ENCODE data around the gene TRIP4. TPM values are rescaled to one million over a fixed set of nuclear protein-coding genes. Genes with fewer than 3 reads are reported as not detected.
A peak's percentile ranks its signal among the peaks of the same experiment; 100 is the strongest.
"Not testable (repeated sequence)": the region's sequence is repeated elsewhere in the genome, so short reads cannot be mapped to it uniquely, and the experiment has no call there.

Gene TRIP4
- total and polyA plus RNA-seq, 2 donors (not counting 1 experiment from before 2014, with no cell fraction given), result 13.9 to 30.2 TPM

GRCh38 chr15:64343222-64343621, 44.4 kb upstream of the TRIP4 start:
- H3K4me1 ChIP-seq (ENCODE audit: control insufficient read depth, extremely low read depth, insufficient read depth, low read length), result peaks cover 13% of the 10 kb centered on the region
- H3K79me2 ChIP-seq (ENCODE audit: control insufficient read depth, insufficient read depth, low read length), result peaks cover 42% of the 10 kb centered on the region
- H3K9me3 ChIP-seq (ENCODE audit: control insufficient read depth, insufficient read depth, low read depth, low read length), result no peaks in the 10 kb centered on the region
- DNase-seq (ENCODE audit: low read depth in 2 of 2), result peak in 1 of 2 donors; percentile 20
- no peak overlapping the region for H2AFZ ChIP-seq (ENCODE audit: low read length)
- H3K9ac ChIP-seq (ENCODE audit: insufficient read depth, low read length), result no peak overlapping the region
- no peak overlapping the region for H3K4me3 ChIP-seq (replicated peaks in 1 of 4; ENCODE audit: control extremely low read depth in 1 of 4, insufficient read depth in 1 of 4, low read depth in 3 of 4, low read length in 4 of 4)
- peak overlapping the region; percentile 44 for H3K27ac ChIP-seq (ENCODE audit: insufficient read depth, low read length)
- no peaks in the 10 kb centered on the region for H3K27me3 ChIP-seq (ENCODE audit: control insufficient read depth, insufficient read depth, low read length)
- H4K20me1 ChIP-seq (ENCODE audit: control insufficient read depth, extremely low read depth, insufficient read depth, low read length), result no peaks in the 10 kb centered on the region
- TF ChIP-seq EZH2 (IDR thresholded peaks at IDR 0.05; ENCODE audit: low read length, missing control alignments), result no peak
- TF ChIP-seq CTCF (conservative IDR thresholded peaks at IDR 0.05 in 1 of 2, IDR thresholded peaks at IDR 0.05 in 1 of 2; ENCODE audit: low read depth in 1 of 2, low read length in 2 of 2), result no peak
- H3K4me2 ChIP-seq (ENCODE audit: extremely low read depth, insufficient read depth, low read length), result peak overlapping the region; percentile 1
- H3K36me3 ChIP-seq (ENCODE audit: control insufficient read depth, insufficient read depth, low read length), result no peaks in the 10 kb centered on the region

- H2AFZ ChIP-seq (ENCODE audit: low read length), result no peak overlapping the region
- peak overlapping the region; percentile 1 for H3K4me2 ChIP-seq (ENCODE audit: extremely low read depth, insufficient read depth, low read length)
- H3K4me1 ChIP-seq (ENCODE audit: control insufficient read depth, extremely low read depth, insufficient read depth, low read length), result peaks cover 13% of the 10 kb centered on the region
- no peak for TF ChIP-seq EZH2 (IDR thresholded peaks at IDR 0.05; ENCODE audit: low read length, missing control alignments)
- no peak for TF ChIP-seq CTCF (conservative IDR thresholded peaks at IDR 0.05 in 1 of 2, IDR thresholded peaks at IDR 0.05 in 1 of 2; ENCODE audit: low read depth in 1 of 2, low read length in 2 of 2)
- H3K27me3 ChIP-seq (ENCODE audit: control insufficient read depth, insufficient read depth, low read length), result no peaks in the 10 kb centered on the region
- no peak overlapping the region for H3K4me3 ChIP-seq (replicated peaks in 1 of 4; ENCODE audit: control extremely low read depth in 1 of 4, insufficient read depth in 1 of 4, low read depth in 3 of 4, low read length in 4 of 4)
- H3K9ac ChIP-seq (ENCODE audit: insufficient read depth, low read length), result no peak overlapping the region
- peaks cover 41% of the 10 kb centered on the region for H3K79me2 ChIP-seq (ENCODE audit: control insufficient read depth, insufficient read depth, low read length)
- H3K27ac ChIP-seq (ENCODE audit: insufficient read depth, low read length), result no peak overlapping the region
- no peaks in the 10 kb centered on the region for H3K36me3 ChIP-seq (ENCODE audit: control insufficient read depth, insufficient read depth, low read length)
- H3K9me3 ChIP-seq (ENCODE audit: control insufficient read depth, insufficient read depth, low read depth, low read length), result no peaks in the 10 kb centered on the region
- DNase-seq (ENCODE audit: low read depth in 2 of 2), result peak; percentile 35 to 41
- H4K20me1 ChIP-seq (ENCODE audit: control insufficient read depth, extremely low read depth, insufficient read depth, low read length), result no peaks in the 10 kb centered on the region
Measured at GRCh38 chr15:64343841-64344240, 43.8 kb upstream of the TRIP4 start.

GRCh38 chr15:64344651-64345294, 42.9 kb upstream of the TRIP4 start:
- peaks cover 46% of the 10 kb centered on the region for H3K79me2 ChIP-seq (ENCODE audit: control insufficient read depth, insufficient read depth, low read length)
- TF ChIP-seq CTCF (conservative IDR thresholded peaks at IDR 0.05 in 1 of 2, IDR thresholded peaks at IDR 0.05 in 1 of 2; ENCODE audit: low read depth in 1 of 2, low read length in 2 of 2), result no peak
- H3K9ac ChIP-seq (ENCODE audit: insufficient read depth, low read length), result no peak overlapping the region
- peak overlapping the region; percentile 48 for H3K4me2 ChIP-seq (ENCODE audit: extremely low read depth, insufficient read depth, low read length)
- no peaks in the 10 kb centered on the region for H3K9me3 ChIP-seq (ENCODE audit: control insufficient read depth, insufficient read depth, low read depth, low read length)
- no peaks in the 10 kb centered on the region for H3K27me3 ChIP-seq (ENCODE audit: control insufficient read depth, insufficient read depth, low read length)
- H3K36me3 ChIP-seq (ENCODE audit: control insufficient read depth, insufficient read depth, low read length), result no peaks in the 10 kb centered on the region
- H3K4me3 ChIP-seq (replicated peaks in 1 of 4; ENCODE audit: control extremely low read depth in 1 of 4, insufficient read depth in 1 of 4, low read depth in 3 of 4, low read length in 4 of 4), result no peak overlapping the region
- peak; percentile 43 to 64 for DNase-seq (ENCODE audit: low read depth in 2 of 2)
- H2AFZ ChIP-seq (ENCODE audit: low read length), result no peak overlapping the region
- H3K4me1 ChIP-seq (ENCODE audit: control insufficient read depth, extremely low read depth, insufficient read depth, low read length), result peaks cover 13% of the 10 kb centered on the region
- no peaks in the 10 kb centered on the region for H4K20me1 ChIP-seq (ENCODE audit: control insufficient read depth, extremely low read depth, insufficient read depth, low read length)
- no peak overlapping the region for H3K27ac ChIP-seq (ENCODE audit: insufficient read depth, low read length)

- not testable (repeated sequence) for H3K36me3 ChIP-seq (ENCODE audit: control insufficient read depth, insufficient read depth, low read length); H3K4me2 ChIP-seq (ENCODE audit: extremely low read depth, insufficient read depth, low read length); H4K20me1 ChIP-seq (ENCODE audit: control insufficient read depth, extremely low read depth, insufficient read depth, low read length); H3K4me3 ChIP-seq (replicated peaks in 1 of 4; ENCODE audit: control extremely low read depth in 1 of 4, insufficient read depth in 1 of 4, low read depth in 3 of 4, low read length in 4 of 4); DNase-seq (ENCODE audit: low read depth in 2 of 2); H3K27me3 ChIP-seq (ENCODE audit: control insufficient read depth, insufficient read depth, low read length); H2AFZ ChIP-seq (ENCODE audit: low read length); H3K27ac ChIP-seq (ENCODE audit: insufficient read depth, low read length); H3K9me3 ChIP-seq (ENCODE audit: control insufficient read depth, insufficient read depth, low read depth, low read length); H3K9ac ChIP-seq (ENCODE audit: insufficient read depth, low read length)
- Histone ChIP-seq H3K4me1 (ENCODE audit: control insufficient read depth, extremely low read depth, insufficient read depth, low read length) (peaks cover 13% of the 10 kb centered on the region), H3K79me2 (ENCODE audit: control insufficient read depth, insufficient read depth, low read length) (peaks cover 54% of the 10 kb centered on the region)
Measured at GRCh38 chr15:64346242-64346641, 41.4 kb upstream of the TRIP4 start.

Measured in fibroblast of lung (primary cell).